ENCODE results near the gene CDH4. TPM values are rescaled to one million over a fixed set of nuclear protein-coding genes. Genes with fewer than 3 reads are reported as not detected.

Gene CDH4
- total and polyA plus RNA-seq, 9 of the 15 experiments (the other 6 are each of a cell fraction or from before 2014, with no cell fraction given): 0.04 TPM; not detected in 8

DNA sequence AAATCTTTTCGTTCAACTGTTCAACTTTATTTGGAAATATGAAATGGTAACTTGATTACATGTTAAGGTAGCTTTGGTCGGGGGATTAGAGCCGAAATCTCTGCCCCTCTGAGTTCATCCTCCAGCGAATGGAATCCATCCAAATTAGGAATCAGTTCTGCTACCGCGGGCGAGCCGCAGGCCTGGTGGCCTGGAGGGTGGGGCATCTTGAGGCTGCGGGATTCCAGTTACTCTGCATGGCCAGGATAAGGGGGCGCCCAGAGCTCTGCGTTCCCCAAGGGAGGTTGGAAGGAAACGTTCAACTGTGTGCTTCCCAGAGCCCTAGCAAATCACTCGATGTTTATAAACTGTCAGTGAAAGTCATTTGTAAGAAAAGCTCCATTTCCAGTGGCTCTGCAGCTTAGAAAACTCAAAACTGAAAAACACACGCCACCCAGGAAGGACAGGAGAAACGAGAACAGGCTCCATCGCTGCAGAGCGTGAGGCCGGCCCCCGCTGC, 551.4 kb downstream of the CDH4 start (continued):
- TF ChIP-seq, protein P1, sequence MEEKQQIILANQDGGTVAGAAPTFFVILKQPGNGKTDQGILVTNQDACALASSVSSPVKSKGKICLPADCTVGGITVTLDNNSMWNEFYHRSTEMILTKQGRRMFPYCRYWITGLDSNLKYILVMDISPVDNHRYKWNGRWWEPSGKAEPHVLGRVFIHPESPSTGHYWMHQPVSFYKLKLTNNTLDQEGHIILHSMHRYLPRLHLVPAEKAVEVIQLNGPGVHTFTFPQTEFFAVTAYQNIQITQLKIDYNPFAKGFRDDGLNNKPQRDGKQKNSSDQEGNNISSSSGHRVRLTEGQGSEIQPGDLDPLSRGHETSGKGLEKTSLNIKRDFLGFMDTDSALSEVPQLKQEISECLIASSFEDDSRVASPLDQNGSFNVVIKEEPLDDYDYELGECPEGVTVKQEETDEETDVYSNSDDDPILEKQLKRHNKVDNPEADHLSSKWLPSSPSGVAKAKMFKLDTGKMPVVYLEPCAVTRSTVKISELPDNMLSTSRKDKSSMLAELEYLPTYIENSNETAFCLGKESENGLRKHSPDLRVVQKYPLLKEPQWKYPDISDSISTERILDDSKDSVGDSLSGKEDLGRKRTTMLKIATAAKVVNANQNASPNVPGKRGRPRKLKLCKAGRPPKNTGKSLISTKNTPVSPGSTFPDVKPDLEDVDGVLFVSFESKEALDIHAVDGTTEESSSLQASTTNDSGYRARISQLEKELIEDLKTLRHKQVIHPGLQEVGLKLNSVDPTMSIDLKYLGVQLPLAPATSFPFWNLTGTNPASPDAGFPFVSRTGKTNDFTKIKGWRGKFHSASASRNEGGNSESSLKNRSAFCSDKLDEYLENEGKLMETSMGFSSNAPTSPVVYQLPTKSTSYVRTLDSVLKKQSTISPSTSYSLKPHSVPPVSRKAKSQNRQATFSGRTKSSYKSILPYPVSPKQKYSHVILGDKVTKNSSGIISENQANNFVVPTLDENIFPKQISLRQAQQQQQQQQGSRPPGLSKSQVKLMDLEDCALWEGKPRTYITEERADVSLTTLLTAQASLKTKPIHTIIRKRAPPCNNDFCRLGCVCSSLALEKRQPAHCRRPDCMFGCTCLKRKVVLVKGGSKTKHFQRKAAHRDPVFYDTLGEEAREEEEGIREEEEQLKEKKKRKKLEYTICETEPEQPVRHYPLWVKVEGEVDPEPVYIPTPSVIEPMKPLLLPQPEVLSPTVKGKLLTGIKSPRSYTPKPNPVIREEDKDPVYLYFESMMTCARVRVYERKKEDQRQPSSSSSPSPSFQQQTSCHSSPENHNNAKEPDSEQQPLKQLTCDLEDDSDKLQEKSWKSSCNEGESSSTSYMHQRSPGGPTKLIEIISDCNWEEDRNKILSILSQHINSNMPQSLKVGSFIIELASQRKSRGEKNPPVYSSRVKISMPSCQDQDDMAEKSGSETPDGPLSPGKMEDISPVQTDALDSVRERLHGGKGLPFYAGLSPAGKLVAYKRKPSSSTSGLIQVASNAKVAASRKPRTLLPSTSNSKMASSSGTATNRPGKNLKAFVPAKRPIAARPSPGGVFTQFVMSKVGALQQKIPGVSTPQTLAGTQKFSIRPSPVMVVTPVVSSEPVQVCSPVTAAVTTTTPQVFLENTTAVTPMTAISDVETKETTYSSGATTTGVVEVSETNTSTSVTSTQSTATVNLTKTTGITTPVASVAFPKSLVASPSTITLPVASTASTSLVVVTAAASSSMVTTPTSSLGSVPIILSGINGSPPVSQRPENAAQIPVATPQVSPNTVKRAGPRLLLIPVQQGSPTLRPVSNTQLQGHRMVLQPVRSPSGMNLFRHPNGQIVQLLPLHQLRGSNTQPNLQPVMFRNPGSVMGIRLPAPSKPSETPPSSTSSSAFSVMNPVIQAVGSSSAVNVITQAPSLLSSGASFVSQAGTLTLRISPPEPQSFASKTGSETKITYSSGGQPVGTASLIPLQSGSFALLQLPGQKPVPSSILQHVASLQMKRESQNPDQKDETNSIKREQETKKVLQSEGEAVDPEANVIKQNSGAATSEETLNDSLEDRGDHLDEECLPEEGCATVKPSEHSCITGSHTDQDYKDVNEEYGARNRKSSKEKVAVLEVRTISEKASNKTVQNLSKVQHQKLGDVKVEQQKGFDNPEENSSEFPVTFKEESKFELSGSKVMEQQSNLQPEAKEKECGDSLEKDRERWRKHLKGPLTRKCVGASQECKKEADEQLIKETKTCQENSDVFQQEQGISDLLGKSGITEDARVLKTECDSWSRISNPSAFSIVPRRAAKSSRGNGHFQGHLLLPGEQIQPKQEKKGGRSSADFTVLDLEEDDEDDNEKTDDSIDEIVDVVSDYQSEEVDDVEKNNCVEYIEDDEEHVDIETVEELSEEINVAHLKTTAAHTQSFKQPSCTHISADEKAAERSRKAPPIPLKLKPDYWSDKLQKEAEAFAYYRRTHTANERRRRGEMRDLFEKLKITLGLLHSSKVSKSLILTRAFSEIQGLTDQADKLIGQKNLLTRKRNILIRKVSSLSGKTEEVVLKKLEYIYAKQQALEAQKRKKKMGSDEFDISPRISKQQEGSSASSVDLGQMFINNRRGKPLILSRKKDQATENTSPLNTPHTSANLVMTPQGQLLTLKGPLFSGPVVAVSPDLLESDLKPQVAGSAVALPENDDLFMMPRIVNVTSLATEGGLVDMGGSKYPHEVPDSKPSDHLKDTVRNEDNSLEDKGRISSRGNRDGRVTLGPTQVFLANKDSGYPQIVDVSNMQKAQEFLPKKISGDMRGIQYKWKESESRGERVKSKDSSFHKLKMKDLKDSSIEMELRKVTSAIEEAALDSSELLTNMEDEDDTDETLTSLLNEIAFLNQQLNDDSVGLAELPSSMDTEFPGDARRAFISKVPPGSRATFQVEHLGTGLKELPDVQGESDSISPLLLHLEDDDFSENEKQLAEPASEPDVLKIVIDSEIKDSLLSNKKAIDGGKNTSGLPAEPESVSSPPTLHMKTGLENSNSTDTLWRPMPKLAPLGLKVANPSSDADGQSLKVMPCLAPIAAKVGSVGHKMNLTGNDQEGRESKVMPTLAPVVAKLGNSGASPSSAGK (IDR thresholded peaks at IDR 0.05): no peak
- TF ChIP-seq TCFL5 (CRISPR knock-in tag; conservative IDR thresholded peaks at IDR 0.05) (no peak), DACH1 (IDR thresholded peaks at IDR 0.05; ENCODE audit: partially characterized antibody) (no peak), CBX3 (IDR thresholded peaks at IDR 0.05; ENCODE audit: borderline replicate concordance in 1 of 2, low read length in 2 of 2) (no peak), ZNF124 (CRISPR knock-in tag; IDR thresholded peaks at IDR 0.05) (no peak), DDX20 (tag; IDR thresholded peaks at IDR 0.05; ENCODE audit: low read depth) (no peak), ZNF511 (CRISPR knock-in tag; IDR thresholded peaks at IDR 0.05) (no peak)
- TF ChIP-seq, protein P2, sequence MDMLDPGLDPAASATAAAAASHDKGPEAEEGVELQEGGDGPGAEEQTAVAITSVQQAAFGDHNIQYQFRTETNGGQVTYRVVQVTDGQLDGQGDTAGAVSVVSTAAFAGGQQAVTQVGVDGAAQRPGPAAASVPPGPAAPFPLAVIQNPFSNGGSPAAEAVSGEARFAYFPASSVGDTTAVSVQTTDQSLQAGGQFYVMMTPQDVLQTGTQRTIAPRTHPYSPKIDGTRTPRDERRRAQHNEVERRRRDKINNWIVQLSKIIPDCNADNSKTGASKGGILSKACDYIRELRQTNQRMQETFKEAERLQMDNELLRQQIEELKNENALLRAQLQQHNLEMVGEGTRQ (CRISPR knock-in tag; IDR thresholded peaks at IDR 0.05): no peak
